Sigmoid colon (tissue), 7 donors: ENCODE data around the gene CAPN13. TPM values are rescaled to one million over a fixed set of nuclear protein-coding genes. Genes with fewer than 3 reads are reported as not detected.

Experiments
- DNase-seq: peaks from one replicate; pipeline ENCODE4 v3.0.0-alpha.2; 2019
- H3K27ac ChIP-seq, 4 donors: fragments of 200-600 bp; sonication (generic); one replicate each; pipeline ENCODE4 v1.5.1; 2016 to 2019; ENCODE audit warnings: mild to moderate bottlenecking in 1 of 4
- H3K27me3 ChIP-seq, 3 donors: fragments of 200-600 bp; sonication (generic); one replicate each; pipeline ENCODE4 v1.5.1; 2019; ENCODE audit warnings: mild to moderate bottlenecking in 1 of 3
- H3K36me3 ChIP-seq, 4 donors: fragments of 200-600 bp; sonication (generic); one replicate each; pipeline ENCODE4 v1.5.1; 2016 to 2019
- H3K4me1 ChIP-seq, 4 donors: fragments of 200-600 bp; sonication (generic); one replicate each; pipeline ENCODE4 v1.5.1; 2017 to 2019
- H3K4me3 ChIP-seq, 4 donors: fragments of 200-600 bp; sonication (generic); one replicate each; pipeline ENCODE4 v1.5.1; 2017 to 2019; ENCODE audit warnings: mild to moderate bottlenecking in 2 of 4, moderate library complexity in 1 of 4
- H3K9me3 ChIP-seq, 4 donors: fragments of 200-600 bp in 3 of 4; sonication (generic) in 3 of 4; one replicate each; pipeline versions ENCODE4 v1.5.1 to v1.6.1; 2013 to 2019
- EP300 ChIP-seq, 4 donors: sonication (generic); formaldehyde crosslinking; IDR thresholded peaks; one replicate each; pipeline ENCODE4 v1.6.1; 2017; ENCODE audit warnings: antibody characterized with exemption in 4 of 4
- POLR2A ChIP-seq, 2 donors: fragments of 450-650 bp; IDR thresholded peaks; one replicate each; pipeline ENCODE4 v1.6.1; 2016; ENCODE audit warnings: antibody characterized with exemption in 2 of 2, mild to moderate bottlenecking in 2 of 2, moderate library complexity in 2 of 2
- POLR2AphosphoS5 ChIP-seq, 4 donors: sonication (generic); formaldehyde crosslinking; IDR thresholded peaks; one replicate each; pipeline ENCODE4 v1.6.1; 2017; ENCODE audit warnings: antibody characterized with exemption in 4 of 4
- WGBS, 2 donors: extraction: QIAGEN DNeasy Blood & Tissue Kit; methylation state at CpG; one replicate each; pipeline ENCODE4 v1.1.7; 2013; 5-methylcytosine and 5-hydroxymethylcytosine counted together
- intact Hi-C: fragments of 100-400 bp; cut with DNase I; formaldehyde crosslinking; loops from one replicate; pipeline ENCODE4 v1.15.1; 2023
- polyA plus RNA-seq, 3 donors: library from polyadenylated mRNA; stranded (reverse); fragments of 200-250 nt; gene quantifications; one replicate each; pipeline ENCODE4 v1.2.3, GENCODE V29; 2013
- total RNA-seq, 4 donors: library from RNA; depleted of rRNA; stranded (reverse); fragments of >200 nt; gene quantifications; one replicate each; pipeline ENCODE4 v1.1.0, GENCODE V29; 2016
- TF ChIP-seq, protein P1 (sequence below), 4 experiments: fragments of 450-650 bp in 3 of 4; fragments of 200-600 bp in 1 of 4; IDR thresholded peaks; one replicate each; pipeline ENCODE4 v1.5.1; 2016 to 2019; ENCODE audit warnings: antibody characterized with exemption in 4 of 4, mild to moderate bottlenecking in 3 of 4, moderate library complexity in 2 of 4
- donor health status: healthy with polysubstance abuse.
- donor health status: Bipolar disorder and iron deficiency.
- donor health status: healthy.

The CAPN13 gene
- total and polyA plus RNA-seq, 7 donors = 11.4 to 17.3 (median 12.2) TPM; not detected in 4

DNA sequence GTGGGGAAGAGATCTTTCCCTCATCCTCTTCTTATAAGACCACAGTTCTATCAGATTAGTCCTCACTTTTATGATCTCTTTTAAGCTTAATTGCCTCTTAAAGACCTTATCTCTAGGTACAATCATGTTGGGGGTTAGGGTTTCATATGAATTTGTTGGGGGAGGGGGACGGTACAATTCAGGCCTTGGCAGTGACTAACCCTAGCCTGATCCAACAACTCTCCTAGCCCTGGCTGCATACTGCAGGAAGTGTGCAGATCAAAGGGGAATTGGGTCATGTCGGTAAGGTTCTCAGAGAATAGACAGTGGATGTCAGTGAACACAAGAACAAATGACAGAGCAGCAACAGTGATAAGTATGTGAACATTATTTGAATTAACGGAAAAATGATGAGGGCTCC lies 16.4 kb downstream of the CAPN13 start:
- WGBS, 2 donors = 20 to 49% methylated on average over 3 of the region's 3 CpGs
- TF ChIP-seq POLR2AphosphoS5 (IDR thresholded peaks at IDR 0.05) = no peak
- TF ChIP-seq, protein P1, sequence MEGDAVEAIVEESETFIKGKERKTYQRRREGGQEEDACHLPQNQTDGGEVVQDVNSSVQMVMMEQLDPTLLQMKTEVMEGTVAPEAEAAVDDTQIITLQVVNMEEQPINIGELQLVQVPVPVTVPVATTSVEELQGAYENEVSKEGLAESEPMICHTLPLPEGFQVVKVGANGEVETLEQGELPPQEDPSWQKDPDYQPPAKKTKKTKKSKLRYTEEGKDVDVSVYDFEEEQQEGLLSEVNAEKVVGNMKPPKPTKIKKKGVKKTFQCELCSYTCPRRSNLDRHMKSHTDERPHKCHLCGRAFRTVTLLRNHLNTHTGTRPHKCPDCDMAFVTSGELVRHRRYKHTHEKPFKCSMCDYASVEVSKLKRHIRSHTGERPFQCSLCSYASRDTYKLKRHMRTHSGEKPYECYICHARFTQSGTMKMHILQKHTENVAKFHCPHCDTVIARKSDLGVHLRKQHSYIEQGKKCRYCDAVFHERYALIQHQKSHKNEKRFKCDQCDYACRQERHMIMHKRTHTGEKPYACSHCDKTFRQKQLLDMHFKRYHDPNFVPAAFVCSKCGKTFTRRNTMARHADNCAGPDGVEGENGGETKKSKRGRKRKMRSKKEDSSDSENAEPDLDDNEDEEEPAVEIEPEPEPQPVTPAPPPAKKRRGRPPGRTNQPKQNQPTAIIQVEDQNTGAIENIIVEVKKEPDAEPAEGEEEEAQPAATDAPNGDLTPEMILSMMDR (IDR thresholded peaks at IDR 0.05) = no peak
- Histone ChIP-seq H3K4me3 (no peak overlapping the region), H3K27me3 (no peaks in the 10 kb centered on the region), H3K27ac (no peak overlapping the region), H3K4me1 (no peaks in the 10 kb centered on the region), H3K36me3 (no peaks in the 10 kb centered on the region), H3K9me3 (no peaks in the 10 kb centered on the region)
- DNase-seq = no peak
- intact Hi-C loops = no loop called here

GRCh38 chr2:30789670-30790210 lies 17.5 kb downstream of the CAPN13 start:
- no peak overlapping the region for H3K4me3 ChIP-seq
- DNase-seq = no peak
- H3K9me3 ChIP-seq = no peaks in the 10 kb centered on the region
- no peak for TF ChIP-seq POLR2A (IDR thresholded peaks at IDR 0.05)
- TF ChIP-seq EP300 (IDR thresholded peaks at IDR 0.05) = no peak
- TF ChIP-seq, protein P1 (IDR thresholded peaks at IDR 0.05) = no peak
- no peak for TF ChIP-seq POLR2AphosphoS5 (IDR thresholded peaks at IDR 0.05)
- H3K4me1 ChIP-seq = no peaks in the 10 kb centered on the region
- no peak overlapping the region for H3K27ac ChIP-seq
- intact Hi-C loops = no loop called here
- 84 to 87% methylated on average over 4 of the region's 4 CpGs for WGBS, 2 donors
- H3K36me3 ChIP-seq = no peaks in the 10 kb centered on the region
- no peaks in the 10 kb centered on the region for H3K27me3 ChIP-seq

- no peak overlapping the region for H3K27ac ChIP-seq
- H3K27me3 ChIP-seq = no peaks in the 10 kb centered on the region
- 89 to 90% methylated on average over 12 of the region's 12 CpGs for WGBS, 2 donors
- H3K36me3 ChIP-seq = no peaks in the 10 kb centered on the region
- no peaks in the 10 kb centered on the region for H3K4me1 ChIP-seq
- TF ChIP-seq EP300 (IDR thresholded peaks at IDR 0.05) (no peak), POLR2AphosphoS5 (IDR thresholded peaks at IDR 0.05) (no peak), POLR2A (IDR thresholded peaks at IDR 0.05) (no peak)
- H3K4me3 ChIP-seq = no peak overlapping the region
- intact Hi-C loops = no loop called here
- no peaks in the 10 kb centered on the region for H3K9me3 ChIP-seq
- DNase-seq = no peak
Observed at GRCh38 chr2:30786923-30787685, 20.1 kb downstream of the CAPN13 start.

DNA sequence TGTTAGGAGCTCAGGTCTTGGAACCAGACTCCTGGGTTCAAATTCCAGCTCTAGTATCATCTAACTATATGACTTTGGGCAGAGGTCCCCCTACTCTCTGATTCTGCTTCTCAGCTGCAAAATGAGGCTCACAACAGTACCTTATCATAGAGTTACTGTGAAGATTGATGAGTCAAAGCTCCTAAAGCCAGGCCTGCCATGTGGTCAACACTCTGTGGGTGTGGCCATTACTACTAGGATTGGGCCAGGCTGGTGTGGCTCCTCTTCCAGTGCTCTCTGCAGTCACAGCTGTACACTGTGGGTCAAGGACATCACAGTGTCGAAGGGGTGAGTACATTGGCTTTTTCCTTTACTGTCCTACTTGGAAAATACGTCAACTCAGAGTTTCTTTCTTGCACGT lies 22.6 kb downstream of the CAPN13 start:
- WGBS, 2 donors = 90 to 95% methylated on average over 3 of the region's 3 CpGs
- Histone ChIP-seq H3K27ac (no peak overlapping the region), H3K36me3 (no peaks in the 10 kb centered on the region), H3K9me3 (no peaks in the 10 kb centered on the region), H3K4me3 (no peak overlapping the region), H3K4me1 (no peaks in the 10 kb centered on the region), H3K27me3 (no peaks in the 10 kb centered on the region)
- TF ChIP-seq, protein P1 (IDR thresholded peaks at IDR 0.05) = no peak
- no peak for TF ChIP-seq POLR2A (IDR thresholded peaks at IDR 0.05)
- TF ChIP-seq POLR2AphosphoS5 (IDR thresholded peaks at IDR 0.05) = no peak
- no peak for TF ChIP-seq EP300 (IDR thresholded peaks at IDR 0.05)
- intact Hi-C loops = no loop called here
- no peak for DNase-seq

DNA sequence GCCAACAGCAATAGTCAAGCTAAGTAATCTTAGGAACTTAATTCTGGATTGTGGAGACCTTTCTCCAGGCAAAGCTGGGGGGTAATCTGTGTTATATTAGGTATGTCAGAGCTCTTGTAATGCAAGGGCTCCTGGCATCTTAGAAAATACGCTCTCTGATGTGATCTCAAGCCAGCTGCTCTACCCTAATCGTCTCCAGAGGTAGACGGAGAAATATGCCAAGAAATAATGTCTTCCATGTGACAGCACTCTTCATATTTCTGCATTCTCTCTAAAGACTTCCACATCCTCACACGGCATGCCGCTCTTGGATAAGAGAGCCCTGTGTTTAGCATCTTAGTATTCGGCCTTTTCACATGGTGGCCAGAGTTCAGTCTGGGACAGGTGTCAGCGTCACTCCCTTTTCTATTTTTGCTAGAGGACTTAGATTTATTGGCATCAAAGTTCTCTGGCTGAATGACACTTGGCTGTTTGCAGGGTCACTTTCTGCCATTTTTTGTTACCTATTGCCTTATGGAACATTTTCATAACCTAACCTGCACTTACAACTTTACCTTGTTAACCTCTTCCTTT lies 25.2 kb downstream of the CAPN13 start:
- Histone ChIP-seq H3K4me1 (no peaks in the 10 kb centered on the region), H3K4me3 (no peak overlapping the region), H3K27me3 (no peaks in the 10 kb centered on the region), H3K27ac (no peak overlapping the region), H3K36me3 (no peaks in the 10 kb centered on the region), H3K9me3 (no peaks in the 10 kb centered on the region)
- intact Hi-C loops = no loop called here
- DNase-seq = no peak
- no peak for TF ChIP-seq POLR2A (IDR thresholded peaks at IDR 0.05)
- TF ChIP-seq, protein P1 (IDR thresholded peaks at IDR 0.05) = no peak
- TF ChIP-seq POLR2AphosphoS5 (IDR thresholded peaks at IDR 0.05) = no peak
- no peak for TF ChIP-seq EP300 (IDR thresholded peaks at IDR 0.05)
- 26 to 70% methylated on average over 7 of the region's 7 CpGs for WGBS, 2 donors
